GM12891 (cell line): ENCODE results near the gene ABCF2.
A peak's percentile ranks its signal among the peaks of the same experiment; 100 is the strongest.

Experiments
- DNase-seq: peaks from one replicate; pipeline ENCODE4 v3.0.0; 2011; ENCODE audit warnings: low spot score; ENCODE audit not compliant: insufficient read length
- FAIRE-seq: peaks from 2 replicates; lab custom pipeline; 2011; peaks lifted over from hg19 to GRCh38; lab: Jason Lieb, UNC
- PAX5 ChIP-seq: IDR thresholded peaks from 2 replicates; pipeline ENCODE4 v1.6.1; 2011; ENCODE audit warnings: low read length, moderate library complexity, mild to moderate bottlenecking; ENCODE audit not compliant: insufficient read depth, severe bottlenecking
- POLR2A ChIP-seq: IDR thresholded peaks from 2 replicates; pipeline ENCODE4 v1.6.1; 2011; ENCODE audit warnings: low read depth, low read length, control low read depth
- POLR2AphosphoS5 ChIP-seq: IDR thresholded peaks from 2 replicates; pipeline ENCODE4 v1.6.1; 2011; ENCODE audit warnings: low read depth, low read length, control low read depth
- POU2F2 ChIP-seq: IDR thresholded peaks from 2 replicates; pipeline ENCODE4 v1.6.1; 2011; ENCODE audit warnings: low read depth, mild to moderate bottlenecking, control low read depth, low read length, moderate library complexity
- SPI1 ChIP-seq: IDR thresholded peaks from 2 replicates; pipeline ENCODE4 v1.6.1; 2011; ENCODE audit warnings: low read depth, low read length, control low read depth
- TAF1 ChIP-seq: IDR thresholded peaks from 2 replicates; pipeline ENCODE4 v1.6.1; 2011; ENCODE audit warnings: low read depth, low read length, control low read depth

The ABCF2 gene

DNA sequence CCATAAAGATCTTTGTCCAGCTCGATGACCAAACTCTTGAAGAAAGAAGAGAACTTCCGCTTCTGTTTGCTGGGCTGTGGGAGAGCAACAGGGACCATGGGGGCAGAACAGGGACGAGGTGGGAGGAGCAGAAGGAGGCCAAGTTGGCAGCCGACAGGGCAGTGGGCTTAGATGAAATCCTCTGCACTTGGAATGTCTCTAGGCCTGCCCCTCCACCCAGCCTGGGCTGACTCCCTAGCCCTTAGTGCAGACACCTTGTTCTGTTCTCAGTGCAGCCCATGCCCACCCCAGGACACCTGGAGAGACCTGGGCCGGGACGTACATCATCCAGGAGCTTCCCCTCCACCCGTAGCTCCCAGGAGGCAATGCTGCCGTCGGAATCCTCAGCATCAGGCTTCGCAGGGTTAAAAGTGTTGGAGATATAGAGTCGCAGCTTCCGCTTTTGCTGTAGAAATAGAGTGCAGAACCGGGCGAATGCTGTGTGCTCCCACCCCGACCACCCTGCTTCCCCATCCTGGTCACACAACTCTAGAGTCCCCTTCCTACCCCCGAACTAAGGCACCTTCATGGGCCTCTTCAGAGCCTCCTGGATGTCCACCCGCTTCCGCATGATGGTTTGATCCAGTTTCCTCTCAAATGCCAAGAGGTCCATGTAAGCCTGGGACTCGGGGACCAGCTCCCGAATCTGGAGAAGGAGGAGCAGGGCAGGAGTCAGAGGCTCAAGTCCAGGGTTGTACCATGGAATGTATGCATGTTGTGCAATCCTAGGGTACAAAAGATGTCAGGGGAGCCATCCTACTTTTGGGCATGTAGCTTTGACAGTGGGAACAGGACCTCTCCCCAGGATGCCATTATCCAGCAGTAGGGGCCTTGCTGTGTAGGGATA lies 15.4 kb upstream of the ABCF2 start:
- DNase-seq (no peak), FAIRE-seq (peak; percentile 64)
- TF ChIP-seq POLR2AphosphoS5 = 0 out of 2 replicates have a peak, but pooled peaks have one; percentile 8
- TF ChIP-seq POLR2A = no peak

DNA sequence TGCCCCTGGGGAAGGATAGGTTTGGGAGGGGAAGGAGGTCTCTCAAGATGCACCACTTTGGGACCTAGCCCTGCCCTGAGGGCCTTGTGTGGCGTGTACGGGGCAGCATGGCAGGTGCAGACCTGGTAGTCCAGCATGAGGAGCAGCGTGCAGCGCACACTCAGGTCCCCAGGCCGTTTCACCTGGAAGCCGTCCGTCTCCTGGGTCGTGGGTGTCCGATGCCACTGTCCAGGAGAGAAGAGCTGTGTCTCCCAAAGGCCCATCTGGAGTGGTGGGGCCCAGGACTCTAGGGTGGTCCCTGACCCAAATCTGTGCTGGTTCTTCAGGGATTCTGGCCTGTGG lies 14.7 kb upstream of the ABCF2 start:
- TF ChIP-seq POLR2A = no peak
- no peak for TF ChIP-seq POLR2AphosphoS5
- TF ChIP-seq PAX5 = no peak
- no peak for TF ChIP-seq POU2F2
- TF ChIP-seq TAF1 = no peak
- no peak for TF ChIP-seq SPI1
- no peak for DNase-seq
- no peak for FAIRE-seq

DNA sequence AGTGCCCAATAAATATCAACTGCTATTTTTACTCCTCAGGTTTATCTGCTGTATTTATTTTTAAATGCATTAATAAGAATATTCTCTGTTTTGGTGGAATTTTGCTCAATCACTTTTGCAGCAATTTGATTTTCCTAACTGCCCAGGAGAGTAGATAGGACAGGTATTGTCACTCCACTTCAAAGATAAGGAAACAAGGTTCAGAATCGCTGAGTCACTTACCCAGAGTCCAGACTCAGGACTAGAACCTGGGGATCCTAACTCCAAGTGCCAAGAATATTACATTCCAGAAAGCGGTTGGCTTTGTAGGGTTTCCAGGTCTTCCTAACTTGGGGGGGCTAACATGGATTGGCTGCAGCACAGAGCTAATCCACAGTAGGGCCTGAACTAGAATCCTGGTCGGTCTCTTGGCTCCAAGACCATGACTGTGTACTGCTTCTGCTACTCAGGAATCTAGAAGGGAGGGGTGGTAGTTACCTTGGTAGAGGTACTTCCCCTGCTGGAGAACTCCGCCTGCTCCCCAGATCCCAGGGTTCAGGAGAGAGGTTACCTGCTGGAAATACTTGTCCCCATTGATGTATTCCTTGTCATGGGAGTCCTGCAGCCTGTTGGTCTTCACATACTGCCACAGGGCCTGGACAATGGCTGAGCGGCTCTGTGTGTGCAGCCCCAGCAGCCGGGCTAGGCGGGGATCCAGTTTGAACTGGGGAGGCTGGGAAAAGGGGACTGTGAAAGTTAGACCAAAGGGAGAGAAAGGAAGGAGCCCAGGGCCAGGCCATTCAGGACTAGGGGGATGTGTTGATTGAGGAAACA lies 14.1 kb upstream of the ABCF2 start:
- FAIRE-seq (no peak), DNase-seq (no peak)
- TF ChIP-seq SPI1 = no peak
- no peak for TF ChIP-seq PAX5
- TF ChIP-seq POLR2AphosphoS5 = no peak
- TF ChIP-seq POLR2A = no peak
- TF ChIP-seq POU2F2 = no peak
- TF ChIP-seq TAF1 = no peak

DNA sequence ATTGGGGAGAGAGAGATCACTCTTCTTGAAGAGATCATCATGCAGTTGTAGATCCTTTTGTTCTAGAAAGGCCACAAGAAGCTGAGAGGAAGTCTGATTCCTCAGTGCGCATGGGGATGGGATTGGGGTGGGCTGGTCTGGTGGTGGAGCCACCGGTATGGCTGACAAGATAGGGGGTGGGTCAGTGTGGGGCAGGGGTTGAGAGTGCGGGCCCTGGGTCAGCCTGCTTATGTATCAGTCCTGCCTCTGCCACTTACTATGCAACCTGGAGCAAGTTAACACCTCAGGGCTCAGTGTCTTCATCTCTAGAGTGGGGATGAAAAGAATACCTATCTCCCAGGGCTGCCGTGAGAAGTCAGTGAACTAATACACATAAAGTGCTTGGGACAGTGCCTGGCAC lies 13.5 kb upstream of the ABCF2 start:
- FAIRE-seq = no peak
- no peak for DNase-seq
- TF ChIP-seq PAX5 (no peak), POLR2AphosphoS5 (no peak), POLR2A (no peak), SPI1 (no peak), POU2F2 (no peak), TAF1 (no peak)

DNA sequence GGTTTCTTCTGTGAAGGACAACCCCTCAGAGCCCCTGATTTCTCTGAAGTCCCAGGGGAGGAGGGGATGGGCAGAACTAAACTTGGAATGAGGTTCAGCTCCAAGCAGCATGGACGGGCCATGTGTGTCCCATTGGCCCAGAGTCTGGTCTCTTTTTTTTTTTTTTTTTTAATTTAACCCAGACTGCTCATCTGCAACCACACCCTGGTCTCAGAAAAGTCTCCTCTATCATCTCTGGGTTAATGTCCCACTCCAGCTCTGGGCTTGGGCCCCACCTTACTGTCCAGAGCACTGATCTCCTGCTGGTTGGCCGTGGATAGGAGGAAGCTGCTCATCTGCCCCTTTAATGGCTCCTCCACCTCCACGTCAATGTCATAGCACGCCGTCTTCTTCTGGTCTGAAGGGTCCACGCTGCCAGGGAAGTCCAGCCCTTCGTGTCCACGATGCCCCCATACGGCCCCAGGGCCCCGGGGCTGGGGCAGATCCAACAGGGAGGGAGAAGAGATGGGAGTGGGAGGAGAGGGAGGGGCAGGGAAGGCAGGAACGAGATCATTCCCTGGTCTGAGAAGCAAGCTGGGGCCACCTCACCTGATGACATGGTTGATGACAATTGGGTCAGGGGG lies 12.9 kb upstream of the ABCF2 start:
- no peak for DNase-seq
- no peak for FAIRE-seq
- TF ChIP-seq SPI1 (no peak), POLR2A (no peak), PAX5 (no peak), POU2F2 (no peak), TAF1 (no peak), POLR2AphosphoS5 (no peak; the same call in 1 of the 2 replicates)

DNA sequence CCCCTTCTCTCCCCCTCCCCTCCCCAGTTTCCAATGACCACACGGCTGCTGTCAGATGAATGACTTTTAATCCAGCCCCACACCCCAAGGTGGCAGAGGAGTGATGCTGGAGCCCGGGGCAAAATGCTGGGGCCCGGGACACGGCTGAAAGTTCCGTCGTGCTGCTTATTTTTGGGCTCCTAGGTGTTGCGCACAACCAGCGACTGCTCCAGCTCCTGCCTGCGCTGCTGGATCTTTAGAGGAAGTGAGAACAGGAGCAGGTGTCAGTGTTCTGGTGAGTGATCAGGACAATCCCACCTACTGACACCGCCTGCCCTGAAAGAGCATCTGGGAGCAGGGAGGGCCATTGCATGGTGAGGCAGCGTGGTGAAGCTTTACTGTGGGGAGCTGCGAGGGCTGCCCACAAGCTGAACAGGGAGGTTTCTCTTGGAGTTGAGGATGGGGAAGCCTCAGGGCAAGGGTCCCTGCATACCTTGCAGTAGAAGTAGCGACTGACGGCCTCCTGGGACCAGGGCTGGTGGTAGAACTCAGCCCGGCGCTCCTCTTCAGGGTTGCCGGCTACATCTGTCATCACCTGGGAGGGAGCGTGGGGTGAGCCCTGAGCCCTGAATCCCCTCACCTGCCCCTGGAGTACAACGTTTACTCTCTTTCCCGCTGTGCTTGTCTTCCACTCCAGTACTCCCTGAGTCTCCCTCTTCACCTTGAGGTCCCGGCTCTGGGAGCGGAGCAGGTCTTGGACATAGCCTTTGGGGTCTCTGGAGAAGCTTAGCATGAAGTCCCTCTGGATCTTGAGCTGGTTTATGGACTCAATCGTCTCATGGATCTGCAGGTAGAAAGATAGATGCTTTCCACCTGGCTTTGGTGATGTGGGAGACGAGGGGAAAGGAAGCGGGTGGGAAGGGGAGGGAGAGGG lies 12.2 kb upstream of the ABCF2 start:
- TF ChIP-seq POU2F2 = 0 out of 2 replicates have a peak, but pooled peaks have one; percentile 16
- TF ChIP-seq PAX5 = no peak
- peak; percentile 61 for TF ChIP-seq SPI1
- TF ChIP-seq POLR2A = no peak; the same call in 1 of the 2 replicates
- no peak for TF ChIP-seq TAF1
- FAIRE-seq = no peak
- DNase-seq = no peak

DNA sequence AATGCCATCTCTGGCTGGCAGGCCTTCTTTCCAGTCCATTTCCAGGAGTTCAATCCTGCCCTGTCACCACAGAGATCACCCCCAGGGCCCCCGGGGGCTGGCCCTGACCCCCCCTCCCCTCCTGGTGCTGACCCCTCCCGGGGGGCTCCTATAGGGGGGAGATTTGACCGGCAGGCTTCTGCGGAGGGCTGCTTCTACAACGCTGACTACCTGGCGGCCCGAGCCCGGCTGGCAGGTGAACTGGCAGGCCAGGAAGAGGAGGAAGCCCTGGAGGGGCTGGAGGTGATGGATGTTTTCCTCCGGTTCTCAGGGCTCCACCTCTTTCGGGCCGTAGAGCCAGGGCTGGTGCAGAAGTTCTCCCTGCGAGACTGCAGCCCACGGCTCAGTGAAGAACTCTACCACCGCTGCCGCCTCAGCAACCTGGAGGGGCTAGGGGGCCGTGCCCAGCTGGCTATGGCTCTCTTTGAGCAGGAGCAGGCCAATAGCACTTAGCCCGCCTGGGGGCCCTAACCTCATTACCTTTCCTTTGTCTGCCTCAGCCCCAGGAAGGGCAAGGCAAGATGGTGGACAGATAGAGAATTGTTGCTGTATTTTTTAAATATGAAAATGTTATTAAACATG lies 11.3 kb upstream of the ABCF2 start:
- DNase-seq = no peak
- TF ChIP-seq POU2F2 (no peak), SPI1 (no peak), TAF1 (no peak), POLR2A (no peak), PAX5 (no peak), POLR2AphosphoS5 (no peak)
- no peak for FAIRE-seq

DNA sequence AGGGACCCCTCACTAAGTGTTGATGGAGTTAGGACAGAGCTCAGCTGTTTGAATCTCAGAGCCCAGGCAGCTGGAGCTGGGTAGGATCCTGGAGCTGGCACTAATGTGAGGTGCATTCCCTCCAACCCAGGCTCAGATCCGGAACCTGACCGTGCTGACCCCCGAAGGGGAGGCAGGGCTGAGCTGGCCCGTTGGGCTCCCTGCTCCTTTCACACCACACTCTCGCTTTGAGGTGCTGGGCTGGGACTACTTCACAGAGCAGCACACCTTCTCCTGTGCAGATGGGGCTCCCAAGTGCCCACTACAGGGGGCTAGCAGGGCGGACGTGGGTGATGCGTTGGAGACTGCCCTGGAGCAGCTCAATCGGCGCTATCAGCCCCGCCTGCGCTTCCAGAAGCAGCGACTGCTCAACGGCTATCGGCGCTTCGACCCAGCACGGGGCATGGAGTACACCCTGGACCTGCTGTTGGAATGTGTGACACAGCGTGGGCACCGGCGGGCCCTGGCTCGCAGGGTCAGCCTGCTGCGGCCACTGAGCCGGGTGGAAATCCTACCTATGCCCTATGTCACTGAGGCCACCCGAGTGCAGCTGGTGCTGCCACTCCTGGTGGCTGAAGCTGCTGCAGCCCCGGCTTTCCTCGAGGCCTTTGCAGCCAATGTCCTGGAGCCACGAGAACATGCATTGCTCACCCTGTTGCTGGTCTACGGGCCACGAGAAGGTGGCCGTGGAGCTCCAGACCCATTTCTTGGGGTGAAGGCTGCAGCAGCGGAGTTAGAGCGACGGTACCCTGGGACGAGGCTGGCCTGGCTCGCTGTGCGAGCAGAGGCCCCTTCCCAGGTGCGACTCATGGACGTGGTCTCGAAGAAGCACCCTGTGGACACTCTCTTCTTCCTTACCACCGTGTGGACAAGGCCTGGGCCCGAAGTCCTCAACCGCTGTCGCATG lies 10.5 kb upstream of the ABCF2 start:
- TF ChIP-seq POLR2AphosphoS5 (no peak), POU2F2 (no peak), PAX5 (no peak), TAF1 (no peak), SPI1 (no peak), POLR2A (no peak; the same call in 1 of the 2 replicates)
- DNase-seq = no peak
- no peak for FAIRE-seq
